ENCODE data around the gene MBD2.
A peak's percentile ranks its signal among the peaks of the same experiment; 100 is the strongest.
"Not testable (repeated sequence)": the region's sequence is repeated elsewhere in the genome, so short reads cannot be mapped to it uniquely, and the experiment has no call there.

The MBD2 gene

GRCh38 chr18:54151376-54151775 is 73.1 kb downstream of the MBD2 start:
- DNase-seq (ENCODE audit: low read depth in 1 of 2, low spot score in 1 of 2), result no peak

GRCh38 chr18:54150226-54150625 is 74.2 kb downstream of the MBD2 start:
- DNase-seq (ENCODE audit: low read depth in 1 of 2, low spot score in 1 of 2), result no peak

- DNase-seq (ENCODE audit: low read depth in 1 of 2, low spot score in 1 of 2), result peak in 1 of 2 donors; percentile 68
Measured at GRCh38 chr18:54149078-54149697, 75.3 kb downstream of the MBD2 start.

GRCh38 chr18:54148678-54149077 is 75.8 kb downstream of the MBD2 start:
- no peak for DNase-seq (ENCODE audit: low read depth in 1 of 2, low spot score in 1 of 2)

- DNase-seq (ENCODE audit: low read depth in 1 of 2, low spot score in 1 of 2), result no peak
Measured at GRCh38 chr18:54148151-54148550, 76.3 kb downstream of the MBD2 start.

GRCh38 chr18:54147439-54147838 is 77.0 kb downstream of the MBD2 start:
- DNase-seq (ENCODE audit: low read depth in 1 of 2, low spot score in 1 of 2), result peak in 1 of 2 donors; percentile 41

GRCh38 chr18:54141041-54141608 is 83.3 kb downstream of the MBD2 start:
- no peak for DNase-seq (ENCODE audit: low read depth in 1 of 2, low spot score in 1 of 2)

GRCh38 chr18:54140641-54141040 is 83.8 kb downstream of the MBD2 start:
- no peak for DNase-seq (ENCODE audit: low read depth in 1 of 2, low spot score in 1 of 2)

GRCh38 chr18:54135216-54135615 is 89.3 kb downstream of the MBD2 start:
- DNase-seq (ENCODE audit: low read depth in 1 of 2, low spot score in 1 of 2), result no peak

GRCh38 chr18:54134053-54134452 is 90.4 kb downstream of the MBD2 start:
- no peak for DNase-seq (ENCODE audit: low read depth in 1 of 2, low spot score in 1 of 2)

GRCh38 chr18:54130631-54131030 is 93.8 kb downstream of the MBD2 start:
- no peak for DNase-seq (ENCODE audit: low read depth in 1 of 2, low spot score in 1 of 2)

- DNase-seq (ENCODE audit: low read depth in 1 of 2, low spot score in 1 of 2), result no peak
Measured at GRCh38 chr18:54130177-54130576, 94.3 kb downstream of the MBD2 start.

GRCh38 chr18:54129448-54130067 is 94.9 kb downstream of the MBD2 start:
- DNase-seq (ENCODE audit: low read depth in 1 of 2, low spot score in 1 of 2), result no peak

GRCh38 chr18:54127759-54128378 is 96.6 kb downstream of the MBD2 start:
- no peak for DNase-seq (ENCODE audit: low read depth in 1 of 2, low spot score in 1 of 2)

GRCh38 chr18:54125429-54125828 is 99.0 kb downstream of the MBD2 start:
- no peak for DNase-seq (ENCODE audit: low read depth in 1 of 2, low spot score in 1 of 2)

- DNase-seq (ENCODE audit: low read depth in 1 of 2, low spot score in 1 of 2), result not testable (repeated sequence)
Measured at GRCh38 chr18:54123720-54124440, 100.6 kb downstream of the MBD2 start.

- peak in 1 of 2 donors; percentile 33 for DNase-seq (ENCODE audit: low read depth in 1 of 2, low spot score in 1 of 2)
Measured at GRCh38 chr18:54119524-54120019, 104.9 kb downstream of the MBD2 start.

GRCh38 chr18:54117853-54118773 is 106.4 kb downstream of the MBD2 start:
- DNase-seq (ENCODE audit: low read depth in 1 of 2, low spot score in 1 of 2), result no peak

GRCh38 chr18:54116541-54117257 is 107.8 kb downstream of the MBD2 start:
- no peak for DNase-seq (ENCODE audit: low read depth in 1 of 2, low spot score in 1 of 2)

GRCh38 chr18:54112356-54112755 is 112.1 kb downstream of the MBD2 start:
- no peak for DNase-seq (ENCODE audit: low read depth in 1 of 2, low spot score in 1 of 2)

Data from activated CD4-positive, alpha-beta T cell treated with anti-CD3 and anti-CD28 coated beads, Interleukin-2, amount 50 U/mL, for 24 hours (primary cell).